Nephron progenitor cell (in vitro differentiated cells): Measurements from ENCODE around the gene HHLA2.
A peak's percentile ranks its signal among the peaks of the same experiment; 100 is the strongest.

Experiments used
- DNase-seq: peaks from one replicate; pipeline ENCODE4 v3.0.0; 2021
- H3K27ac Mint-ChIP-seq: 2 replicates; pipeline ENCODE4 v1.8.0; 2021; ENCODE audit warnings: mild to moderate bottlenecking, moderate library complexity, mixed read lengths
- H3K27me3 Mint-ChIP-seq: 2 replicates; pipeline ENCODE4 v1.8.0; 2021; ENCODE audit warnings: mild to moderate bottlenecking, low read depth, mixed read lengths; ENCODE audit not compliant: poor library complexity
- H3K36me3 Mint-ChIP-seq: 2 replicates; pipeline ENCODE4 v1.8.0; 2021; ENCODE audit warnings: low read depth, mixed read lengths
- H3K4me1 Mint-ChIP-seq: 2 replicates; pipeline ENCODE4 v1.8.0; 2021; ENCODE audit warnings: mixed read lengths
- H3K4me3 Mint-ChIP-seq: 2 replicates; pipeline ENCODE4 v1.8.0; 2021; ENCODE audit warnings: mild to moderate bottlenecking, moderate library complexity, mixed read lengths
- H3K9me3 Mint-ChIP-seq: 2 replicates; pipeline ENCODE4 v1.8.0; 2021; ENCODE audit warnings: mild to moderate bottlenecking, moderate library complexity, mixed read lengths
- TF ChIP-seq, protein P1 (sequence below): fragments of 200-600 bp; sonication (generic); IDR thresholded peaks from 2 replicates; pipeline ENCODE4 v1.5.0; 2021; ENCODE audit warnings: antibody characterized with exemption

Gene HHLA2

DNA sequence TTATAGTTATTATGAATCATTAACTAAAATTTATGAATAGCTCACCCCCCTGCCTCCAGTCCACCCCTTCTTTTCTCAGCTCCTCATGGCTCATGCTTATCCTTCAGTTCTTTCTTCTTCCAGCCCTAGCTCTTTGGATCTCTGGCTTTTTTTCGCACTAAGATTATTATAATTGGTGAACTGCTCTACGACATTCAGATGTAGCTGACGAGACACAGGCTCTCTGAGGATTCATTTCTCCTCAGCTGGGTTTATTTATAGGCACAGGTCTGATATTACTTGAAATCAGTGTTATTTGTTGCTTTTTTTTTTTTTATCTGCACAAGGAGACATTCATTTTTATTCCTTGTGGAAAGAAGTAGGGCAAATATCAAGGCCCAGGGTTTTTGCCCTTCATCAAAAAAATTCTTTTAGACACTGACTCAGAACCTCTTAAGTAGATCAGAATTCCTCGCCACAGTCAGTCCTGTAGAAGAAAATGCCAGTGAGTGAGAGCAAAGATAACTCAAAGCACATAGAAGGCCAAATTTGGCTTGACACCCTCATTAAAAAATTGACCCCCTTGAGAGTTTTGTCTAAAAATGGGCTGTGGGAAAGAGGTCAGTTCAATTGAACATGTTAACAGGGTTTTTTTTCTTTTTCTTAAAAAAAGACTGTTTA lies 107.5 kb downstream of the HHLA2 start:
- Mint-ChIP-seq H3K27ac (peak overlapping the region; percentile 13), H3K4me3 (no peak overlapping the region), H3K27me3 (no peaks in the 10 kb centered on the region), H3K36me3 (peaks cover 8% of the 10 kb centered on the region), H3K4me1 (peaks cover 12% of the 10 kb centered on the region), H3K9me3 (peaks cover 12% of the 10 kb centered on the region)
- TF ChIP-seq, protein P1, sequence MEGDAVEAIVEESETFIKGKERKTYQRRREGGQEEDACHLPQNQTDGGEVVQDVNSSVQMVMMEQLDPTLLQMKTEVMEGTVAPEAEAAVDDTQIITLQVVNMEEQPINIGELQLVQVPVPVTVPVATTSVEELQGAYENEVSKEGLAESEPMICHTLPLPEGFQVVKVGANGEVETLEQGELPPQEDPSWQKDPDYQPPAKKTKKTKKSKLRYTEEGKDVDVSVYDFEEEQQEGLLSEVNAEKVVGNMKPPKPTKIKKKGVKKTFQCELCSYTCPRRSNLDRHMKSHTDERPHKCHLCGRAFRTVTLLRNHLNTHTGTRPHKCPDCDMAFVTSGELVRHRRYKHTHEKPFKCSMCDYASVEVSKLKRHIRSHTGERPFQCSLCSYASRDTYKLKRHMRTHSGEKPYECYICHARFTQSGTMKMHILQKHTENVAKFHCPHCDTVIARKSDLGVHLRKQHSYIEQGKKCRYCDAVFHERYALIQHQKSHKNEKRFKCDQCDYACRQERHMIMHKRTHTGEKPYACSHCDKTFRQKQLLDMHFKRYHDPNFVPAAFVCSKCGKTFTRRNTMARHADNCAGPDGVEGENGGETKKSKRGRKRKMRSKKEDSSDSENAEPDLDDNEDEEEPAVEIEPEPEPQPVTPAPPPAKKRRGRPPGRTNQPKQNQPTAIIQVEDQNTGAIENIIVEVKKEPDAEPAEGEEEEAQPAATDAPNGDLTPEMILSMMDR: no peak
- DNase-seq: no peak

DNA sequence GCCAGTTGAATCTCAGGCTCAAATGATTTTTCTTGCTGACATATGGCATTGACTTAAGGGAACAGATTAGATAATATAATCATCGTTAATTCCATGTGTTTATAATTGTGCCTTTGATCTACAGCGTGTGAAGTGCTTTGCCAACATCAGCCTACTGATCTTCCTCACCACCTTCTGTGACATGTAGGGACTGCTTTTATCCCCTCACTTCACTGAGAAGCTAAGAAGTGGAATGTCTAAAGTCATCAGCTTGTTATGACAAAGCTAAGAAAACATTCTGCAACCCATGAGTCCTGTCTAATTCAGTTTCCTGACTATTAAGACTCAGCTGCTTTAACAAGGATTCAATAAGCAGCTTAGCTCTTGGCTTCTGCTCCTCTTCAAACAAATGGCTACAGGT lies 108.0 kb downstream of the HHLA2 start:
- TF ChIP-seq, protein P1: no peak
- Mint-ChIP-seq H3K27ac (no peak overlapping the region), H3K36me3 (peaks cover 8% of the 10 kb centered on the region), H3K27me3 (no peaks in the 10 kb centered on the region), H3K4me1 (peaks cover 12% of the 10 kb centered on the region), H3K9me3 (peaks cover 12% of the 10 kb centered on the region), H3K4me3 (no peak overlapping the region)
- DNase-seq: no peak

DNA sequence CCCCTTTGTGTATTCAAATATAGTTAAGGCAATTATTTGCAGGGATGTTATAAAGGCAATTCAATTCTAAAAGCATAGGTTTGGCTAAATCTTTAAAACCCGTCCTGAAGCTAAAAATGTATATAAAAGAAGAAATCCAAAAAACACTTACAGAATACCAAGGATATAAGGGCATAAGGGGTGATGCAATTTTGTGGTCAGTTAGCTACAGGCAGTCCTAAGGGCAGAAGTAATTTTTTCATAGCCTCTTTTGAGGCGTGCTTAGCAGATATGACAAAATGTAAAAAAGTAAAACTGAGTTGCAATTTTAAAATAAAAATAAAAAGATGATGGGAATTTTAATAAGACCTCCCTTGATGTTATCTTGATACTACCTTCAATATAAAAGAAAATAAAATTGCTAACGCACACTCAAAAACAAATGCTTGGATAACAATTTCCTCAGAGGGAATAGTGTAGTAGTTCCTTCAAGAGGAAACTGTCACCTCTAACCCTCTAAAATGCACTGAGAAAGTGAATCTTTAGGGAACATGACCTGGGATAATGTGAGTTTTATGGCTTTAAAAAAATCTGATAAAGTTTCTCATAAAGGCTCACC lies 109.8 kb downstream of the HHLA2 start:
- no peak overlapping the region for H3K27ac Mint-ChIP-seq
- TF ChIP-seq, protein P1: no peak
- H3K36me3 Mint-ChIP-seq: no peaks in the 10 kb centered on the region

DNA sequence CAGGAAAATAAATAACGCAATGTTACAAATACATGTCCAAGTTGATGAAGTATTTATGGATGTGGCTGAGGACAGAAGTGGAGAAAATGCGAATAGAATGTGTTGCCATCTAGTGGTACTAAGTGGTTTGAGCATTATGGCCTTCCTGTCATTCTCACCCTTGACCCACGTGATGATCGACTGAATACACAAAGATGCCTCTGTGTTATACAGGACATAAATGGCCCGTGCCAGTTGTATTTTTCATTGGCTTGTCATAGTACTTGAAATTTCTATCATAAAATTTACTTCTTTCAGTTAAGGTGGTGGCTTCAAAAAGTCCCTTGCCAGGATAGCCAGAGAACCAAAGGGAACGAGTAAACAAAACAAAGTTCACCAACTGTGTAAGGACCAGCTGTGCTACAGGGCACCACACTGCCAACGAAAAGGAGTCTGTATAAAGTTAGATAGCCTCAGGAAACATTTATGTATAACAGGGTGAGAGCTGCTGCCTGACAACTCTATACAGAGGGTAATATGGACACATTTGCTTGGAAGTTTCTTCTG lies 110.4 kb downstream of the HHLA2 start:
- H3K36me3 Mint-ChIP-seq: peaks cover 4% of the 10 kb centered on the region
- H3K9me3 Mint-ChIP-seq: peaks cover 11% of the 10 kb centered on the region
- H3K4me3 Mint-ChIP-seq: no peak overlapping the region
- H3K27ac Mint-ChIP-seq: no peak overlapping the region
- H3K27me3 Mint-ChIP-seq: no peaks in the 10 kb centered on the region
- H3K4me1 Mint-ChIP-seq: peaks cover 12% of the 10 kb centered on the region
- DNase-seq: no peak
- TF ChIP-seq, protein P1: peak; percentile 42

More for the DNA sequence above, 109.8 kb downstream of the HHLA2 start:
- H3K4me1 Mint-ChIP-seq: peaks cover 12% of the 10 kb centered on the region
- peaks cover 6% of the 10 kb centered on the region for H3K9me3 Mint-ChIP-seq
- no peaks in the 10 kb centered on the region for H3K27me3 Mint-ChIP-seq
- no peak for DNase-seq
- no peak overlapping the region for H3K4me3 Mint-ChIP-seq

DNA sequence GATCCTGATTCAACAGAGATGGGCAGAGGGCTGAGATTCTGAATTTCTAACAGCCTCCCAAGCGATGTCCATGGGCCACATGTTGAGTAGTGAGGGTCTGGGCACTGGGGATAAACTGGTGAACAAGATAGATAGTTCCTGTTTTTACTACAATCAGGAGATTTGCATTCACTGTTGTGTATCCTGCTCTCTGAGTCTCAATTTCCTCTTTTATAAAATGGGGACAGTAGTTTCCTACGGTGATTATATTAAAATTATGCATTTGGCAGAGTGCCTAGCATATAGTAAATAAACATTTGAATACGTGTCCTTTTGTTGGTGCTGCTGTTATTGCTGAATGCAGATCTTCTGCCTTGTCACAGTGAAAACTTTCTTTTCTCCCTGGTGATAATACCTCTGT lies 111.5 kb downstream of the HHLA2 start:
- peaks cover 11% of the 10 kb centered on the region for H3K9me3 Mint-ChIP-seq
- H3K27me3 Mint-ChIP-seq: no peaks in the 10 kb centered on the region
- peaks cover 4% of the 10 kb centered on the region for H3K36me3 Mint-ChIP-seq
- no peak overlapping the region for H3K27ac Mint-ChIP-seq
- TF ChIP-seq, protein P1: no peak
- no peak for DNase-seq
- peaks cover 12% of the 10 kb centered on the region for H3K4me1 Mint-ChIP-seq
- H3K4me3 Mint-ChIP-seq: no peak overlapping the region
